ENCODE results near the gene TRERF1. TPM values are rescaled to one million over a fixed set of nuclear protein-coding genes. Genes with fewer than 3 reads are reported as not detected.

The TRERF1 gene
- total RNA-seq, 1 experiment from 2014 or later = 13.9 TPM

DNA sequence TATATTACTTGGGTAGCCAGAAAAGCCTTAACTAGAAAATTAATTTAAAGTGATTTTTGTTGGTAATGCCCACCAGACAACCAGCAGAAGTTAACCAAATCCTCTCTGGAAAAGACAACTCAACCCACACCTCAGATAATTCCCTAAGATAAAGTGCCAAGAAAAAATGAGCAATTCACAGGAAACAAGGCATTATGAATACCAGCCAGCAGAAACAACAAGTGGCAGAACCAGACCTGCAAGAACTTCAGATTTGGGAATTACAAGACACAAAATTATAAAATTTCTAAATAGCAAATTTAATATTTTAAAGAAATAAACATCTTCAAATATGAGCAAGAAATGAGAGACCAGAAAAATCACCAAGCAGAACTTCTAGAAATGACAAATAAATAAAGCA lies 154.1 kb downstream of the TRERF1 start:
- Histone ChIP-seq H3K27me3 (ENCODE audit: low read length) (no peaks in the 10 kb centered on the region), H3K9ac (ENCODE audit: low read length) (peak overlapping the region; percentile 40), H4K20me1 (ENCODE audit: low read length) (no peaks in the 10 kb centered on the region), H3K79me2 (ENCODE audit: low read length) (peaks cover 39% of the 10 kb centered on the region), H3K4me1 (ENCODE audit: insufficient read depth, low read length) (peaks cover 63% of the 10 kb centered on the region), H2AFZ (ENCODE audit: low read length) (no peak overlapping the region), H3K9me2 (replicated peaks; ENCODE audit: low read length) (no peaks in the 10 kb centered on the region), H3K9me3 (ENCODE audit: low read length) (no peaks in the 10 kb centered on the region), H3F3A (ENCODE audit: low read length, unreplicated experiment) (peaks cover 3% of the 10 kb centered on the region), H3K4me3 (ENCODE audit: low read length) (no peak overlapping the region), H3K4me2 (ENCODE audit: low read length) (peak overlapping the region; percentile 67), H3K27ac (ENCODE audit: low read length) (peak overlapping the region; percentile 96), H3K36me3 (ENCODE audit: low read depth, low read length) (peaks cover 14% of the 10 kb centered on the region; the same call in 1 of the 2 replicates)
- POLR2A ChIA-PET (ENCODE audit: unreplicated experiment) = no interaction called here
- DNase-seq (peak; percentile 57), ATAC-seq (no peak)
- intact Hi-C loops (cut with micrococcal nuclease) = no loop called here
- TF ChIP-seq, protein P1, sequence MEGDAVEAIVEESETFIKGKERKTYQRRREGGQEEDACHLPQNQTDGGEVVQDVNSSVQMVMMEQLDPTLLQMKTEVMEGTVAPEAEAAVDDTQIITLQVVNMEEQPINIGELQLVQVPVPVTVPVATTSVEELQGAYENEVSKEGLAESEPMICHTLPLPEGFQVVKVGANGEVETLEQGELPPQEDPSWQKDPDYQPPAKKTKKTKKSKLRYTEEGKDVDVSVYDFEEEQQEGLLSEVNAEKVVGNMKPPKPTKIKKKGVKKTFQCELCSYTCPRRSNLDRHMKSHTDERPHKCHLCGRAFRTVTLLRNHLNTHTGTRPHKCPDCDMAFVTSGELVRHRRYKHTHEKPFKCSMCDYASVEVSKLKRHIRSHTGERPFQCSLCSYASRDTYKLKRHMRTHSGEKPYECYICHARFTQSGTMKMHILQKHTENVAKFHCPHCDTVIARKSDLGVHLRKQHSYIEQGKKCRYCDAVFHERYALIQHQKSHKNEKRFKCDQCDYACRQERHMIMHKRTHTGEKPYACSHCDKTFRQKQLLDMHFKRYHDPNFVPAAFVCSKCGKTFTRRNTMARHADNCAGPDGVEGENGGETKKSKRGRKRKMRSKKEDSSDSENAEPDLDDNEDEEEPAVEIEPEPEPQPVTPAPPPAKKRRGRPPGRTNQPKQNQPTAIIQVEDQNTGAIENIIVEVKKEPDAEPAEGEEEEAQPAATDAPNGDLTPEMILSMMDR (conservative IDR thresholded peaks at IDR 0.05; ENCODE audit: low read depth, low read length) = no peak
- TF ChIP-seq EZH2phosphoT487 (IDR thresholded peaks at IDR 0.05; ENCODE audit: borderline replicate concordance, low read length) = no peak
- BruUV-seq (replicated peaks) = no TSS peak
- CTCF ChIA-PET = no interaction called here

DNA sequence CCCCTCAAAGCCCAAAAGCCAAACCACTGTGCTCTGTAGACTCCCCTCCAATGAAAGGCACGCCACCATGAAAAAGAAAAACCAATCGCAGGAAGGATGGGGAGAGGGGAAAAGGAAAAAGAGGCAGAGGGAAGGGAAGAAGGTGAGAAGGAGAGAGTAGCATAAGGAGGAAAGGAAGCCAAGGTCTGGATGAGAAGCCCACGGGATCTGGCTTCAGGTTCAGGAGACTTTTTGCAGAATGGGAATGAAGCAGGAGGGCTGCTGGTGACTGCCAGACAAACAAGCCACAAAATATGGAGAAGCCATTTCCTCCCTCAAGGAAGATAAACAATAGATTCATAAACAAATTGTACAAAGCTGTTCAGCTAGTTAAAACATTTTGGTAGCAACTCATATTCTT lies 155.1 kb downstream of the TRERF1 start:
- ChIA-PET CTCF (no interaction called here), POLR2A (ENCODE audit: unreplicated experiment) (interaction anchor here (0.6 kb wide), 1 partner anchor 8 kb away, joined by 3 read pairs; no protein-coding TSS in a partner anchor)
- no peak for DNase-seq
- Histone ChIP-seq H3K4me2 (ENCODE audit: low read length) (peak overlapping the region; percentile 67), H3K36me3 (ENCODE audit: low read depth, low read length) (peaks cover 14% of the 10 kb centered on the region; the same call in 1 of the 2 replicates), H3F3A (ENCODE audit: low read length, unreplicated experiment) (peaks cover 3% of the 10 kb centered on the region), H3K9me2 (replicated peaks; ENCODE audit: low read length) (no peaks in the 10 kb centered on the region), H4K20me1 (ENCODE audit: low read length) (no peaks in the 10 kb centered on the region), H3K9ac (ENCODE audit: low read length) (no peak overlapping the region; the same call in 1 of the 2 replicates), H3K27ac (ENCODE audit: low read length) (peak overlapping the region; percentile 96), H3K79me2 (ENCODE audit: low read length) (peaks cover 43% of the 10 kb centered on the region), H3K4me3 (ENCODE audit: low read length) (no peak overlapping the region), H3K27me3 (ENCODE audit: low read length) (no peaks in the 10 kb centered on the region), H3K4me1 (ENCODE audit: insufficient read depth, low read length) (peaks cover 74% of the 10 kb centered on the region), H3K9me3 (ENCODE audit: low read length) (no peaks in the 10 kb centered on the region), H2AFZ (ENCODE audit: low read length) (no peak overlapping the region)
- TF ChIP-seq EZH2 (IDR thresholded peaks at IDR 0.05; ENCODE audit: low read length, unreplicated experiment) = no peak
- TF ChIP-seq, protein P1 (conservative IDR thresholded peaks at IDR 0.05; ENCODE audit: low read depth, low read length) = no peak
- no peak for TF ChIP-seq EZH2phosphoT487 (IDR thresholded peaks at IDR 0.05; ENCODE audit: borderline replicate concordance, low read length)
- intact Hi-C loops (cut with micrococcal nuclease) = no loop called here
- BruUV-seq (replicated peaks) = no TSS peak
- ATAC-seq = no peak

DNA sequence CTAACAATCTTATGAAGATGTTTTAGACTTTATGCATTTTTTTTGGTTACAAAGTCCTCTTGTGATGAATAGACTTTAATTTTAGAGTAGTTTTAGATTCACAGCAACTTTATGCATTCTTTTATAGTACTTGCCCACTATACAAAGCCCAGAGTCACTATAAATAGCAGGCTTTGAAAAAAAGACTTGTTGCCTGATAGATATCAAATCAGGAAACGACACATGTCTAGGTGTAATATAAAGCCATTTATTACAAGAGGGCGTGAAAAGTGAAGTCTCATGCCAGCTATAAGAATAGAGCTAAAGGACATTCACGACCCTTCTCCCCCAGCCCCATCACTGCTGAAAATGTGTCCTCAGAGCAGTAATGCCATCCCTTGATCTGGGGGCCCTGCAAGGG lies 156.0 kb downstream of the TRERF1 start:
- POLR2A ChIA-PET (ENCODE audit: unreplicated experiment) = interaction anchor here (0.6 kb wide), 1 partner anchor 154 kb away, joined by 4 read pairs; no protein-coding TSS in a partner anchor
- no peak for ATAC-seq

More for the DNA sequence above, 156.0 kb downstream of the TRERF1 start:
- Histone ChIP-seq H3K4me1 (ENCODE audit: insufficient read depth, low read length) (peaks cover 70% of the 10 kb centered on the region), H3K27me3 (ENCODE audit: low read length) (no peaks in the 10 kb centered on the region), H2AFZ (ENCODE audit: low read length) (no peak overlapping the region), H3K36me3 (ENCODE audit: low read depth, low read length) (peaks cover 18% of the 10 kb centered on the region; the same call in 1 of the 2 replicates), H3K4me2 (ENCODE audit: low read length) (peak overlapping the region; percentile 40), H3K27ac (ENCODE audit: low read length) (peak overlapping the region; percentile 96), H3F3A (ENCODE audit: low read length, unreplicated experiment) (peaks cover 3% of the 10 kb centered on the region), H3K79me2 (ENCODE audit: low read length) (peaks cover 51% of the 10 kb centered on the region), H3K9ac (ENCODE audit: low read length) (peak overlapping the region; percentile 74), H3K9me2 (replicated peaks; ENCODE audit: low read length) (no peaks in the 10 kb centered on the region), H3K9me3 (ENCODE audit: low read length) (no peaks in the 10 kb centered on the region), H3K4me3 (ENCODE audit: low read length) (no peak overlapping the region), H4K20me1 (ENCODE audit: low read length) (no peaks in the 10 kb centered on the region)
- CTCF ChIA-PET = no interaction called here
- no TSS peak for BruUV-seq (replicated peaks)
- TF ChIP-seq EZH2phosphoT487 (IDR thresholded peaks at IDR 0.05; ENCODE audit: borderline replicate concordance, low read length) (no peak), EZH2 (IDR thresholded peaks at IDR 0.05; ENCODE audit: low read length, unreplicated experiment) (no peak)
- TF ChIP-seq, protein P1 (conservative IDR thresholded peaks at IDR 0.05; ENCODE audit: low read depth, low read length) = no peak
- DNase-seq = no peak
- intact Hi-C loops (cut with micrococcal nuclease) = no loop called here
